Measurements from ENCODE around the gene CCSER1. TPM values are rescaled to one million over a fixed set of nuclear protein-coding genes. Genes with fewer than 3 reads are reported as not detected.

CCSER1 gene
- total RNA-seq, 1 experiment from 2014 or later, result 5.9 TPM

DNA sequence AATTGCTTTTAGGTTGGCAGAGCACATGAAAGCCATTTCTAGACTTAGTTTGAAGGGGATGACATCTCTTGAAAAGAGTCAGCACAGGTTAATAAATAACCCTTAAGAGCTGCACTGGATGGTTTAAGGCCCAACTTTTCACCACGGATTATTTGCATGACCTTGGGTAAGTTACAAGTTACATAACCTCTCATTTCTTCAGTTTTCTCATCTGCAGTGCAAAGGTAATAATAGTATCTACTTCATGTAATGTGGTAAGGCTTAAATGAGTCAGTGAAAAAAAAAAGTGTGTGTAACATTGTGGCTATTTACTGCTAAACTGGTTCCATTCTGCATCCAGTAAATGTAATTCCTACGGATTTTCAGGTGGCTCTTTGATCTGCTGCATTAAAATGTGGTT lies 715.8 kb downstream of the CCSER1 start:
- intact Hi-C loops (cut with micrococcal nuclease; ENCODE audit: unreplicated experiment), result no loop called here
- Histone ChIP-seq H3K36me3 (ENCODE audit: low read depth) (no peaks in the 10 kb centered on the region), H4K20me1 (ENCODE audit: insufficient read depth) (no peaks in the 10 kb centered on the region), H3K27ac (no peak overlapping the region), H3K79me2 (ENCODE audit: low read depth) (no peaks in the 10 kb centered on the region), H3K9me3 (ENCODE audit: insufficient read depth, low read depth) (no peaks in the 10 kb centered on the region), H3K27me3 (ENCODE audit: insufficient read depth, low read depth) (no peaks in the 10 kb centered on the region), H3K4me1 (replicated peaks; ENCODE audit: insufficient read depth) (no peaks in the 10 kb centered on the region), H3K4me3 (no peak overlapping the region), H3K4me2 (no peak overlapping the region), H3F3A (ENCODE audit: insufficient read depth, low read depth) (no peaks in the 10 kb centered on the region), H3K9me2 (ENCODE audit: insufficient read depth) (no peaks in the 10 kb centered on the region), H2AFZ (no peak overlapping the region)
- CTCF ChIA-PET, result no interaction called here
- POLR2A ChIA-PET (ENCODE audit: unreplicated experiment), result no interaction called here
- TF ChIP-seq, protein P1, sequence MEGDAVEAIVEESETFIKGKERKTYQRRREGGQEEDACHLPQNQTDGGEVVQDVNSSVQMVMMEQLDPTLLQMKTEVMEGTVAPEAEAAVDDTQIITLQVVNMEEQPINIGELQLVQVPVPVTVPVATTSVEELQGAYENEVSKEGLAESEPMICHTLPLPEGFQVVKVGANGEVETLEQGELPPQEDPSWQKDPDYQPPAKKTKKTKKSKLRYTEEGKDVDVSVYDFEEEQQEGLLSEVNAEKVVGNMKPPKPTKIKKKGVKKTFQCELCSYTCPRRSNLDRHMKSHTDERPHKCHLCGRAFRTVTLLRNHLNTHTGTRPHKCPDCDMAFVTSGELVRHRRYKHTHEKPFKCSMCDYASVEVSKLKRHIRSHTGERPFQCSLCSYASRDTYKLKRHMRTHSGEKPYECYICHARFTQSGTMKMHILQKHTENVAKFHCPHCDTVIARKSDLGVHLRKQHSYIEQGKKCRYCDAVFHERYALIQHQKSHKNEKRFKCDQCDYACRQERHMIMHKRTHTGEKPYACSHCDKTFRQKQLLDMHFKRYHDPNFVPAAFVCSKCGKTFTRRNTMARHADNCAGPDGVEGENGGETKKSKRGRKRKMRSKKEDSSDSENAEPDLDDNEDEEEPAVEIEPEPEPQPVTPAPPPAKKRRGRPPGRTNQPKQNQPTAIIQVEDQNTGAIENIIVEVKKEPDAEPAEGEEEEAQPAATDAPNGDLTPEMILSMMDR (conservative IDR thresholded peaks at IDR 0.05), result no peak
- TF ChIP-seq EZH2 (IDR thresholded peaks at IDR 0.05; ENCODE audit: low read depth), result no peak
- no TSS peak for BruUV-seq (replicated peaks)
- DNase-seq, result no peak

DNA sequence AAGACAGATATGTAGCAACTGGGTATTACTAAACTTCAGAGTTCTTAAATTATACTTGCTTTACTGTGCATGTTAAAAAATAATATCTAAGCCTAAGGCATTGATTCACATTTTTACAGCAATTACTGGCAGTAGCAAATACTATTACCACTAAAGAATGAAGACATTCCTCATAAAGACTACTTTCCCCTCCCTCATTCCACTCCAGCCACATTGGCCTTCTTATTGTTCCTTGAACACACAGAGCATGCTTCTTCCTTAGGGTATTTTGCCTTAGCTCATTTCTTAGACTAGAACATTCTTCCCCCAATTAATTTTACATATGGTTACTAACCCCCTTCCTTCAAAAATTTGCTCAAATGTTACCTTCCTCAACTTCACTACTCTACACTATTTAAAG lies 717.0 kb downstream of the CCSER1 start:
- intact Hi-C loops (cut with micrococcal nuclease; ENCODE audit: unreplicated experiment), result no loop called here
- POLR2A ChIA-PET (ENCODE audit: unreplicated experiment), result no interaction called here
- CTCF ChIA-PET, result no interaction called here

DNA sequence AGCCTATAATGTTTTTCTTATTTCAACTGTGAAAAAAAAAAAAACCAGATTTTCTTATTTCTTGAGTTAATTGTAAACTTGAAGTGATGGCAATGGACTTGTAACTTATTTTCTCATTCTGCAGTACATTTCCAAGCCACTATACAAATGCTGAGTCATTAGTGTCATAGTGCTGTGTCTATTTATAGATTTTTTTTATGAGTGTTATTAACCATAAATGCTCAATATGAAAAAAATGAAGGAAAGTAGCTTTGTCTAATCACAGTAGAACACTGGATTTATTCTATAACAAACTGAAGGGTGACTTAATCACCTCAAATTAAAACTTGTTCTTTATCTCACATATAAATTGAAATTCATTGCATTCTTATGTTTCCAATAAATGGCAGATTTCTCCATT lies 718.6 kb downstream of the CCSER1 start:
- no peaks in the 10 kb centered on the region for H3K36me3 ChIP-seq (ENCODE audit: low read depth)
- no TSS peak for BruUV-seq (replicated peaks)
- no peak overlapping the region for H3K27ac ChIP-seq
- DNase-seq, result no peak
- TF ChIP-seq, protein P1 (conservative IDR thresholded peaks at IDR 0.05), result no peak
- TF ChIP-seq EZH2 (IDR thresholded peaks at IDR 0.05; ENCODE audit: low read depth), result no peak
- H3K9me2 ChIP-seq (ENCODE audit: insufficient read depth), result no peaks in the 10 kb centered on the region
- H4K20me1 ChIP-seq (ENCODE audit: insufficient read depth), result no peaks in the 10 kb centered on the region
- H2AFZ ChIP-seq, result no peak overlapping the region
- CTCF ChIA-PET, result no interaction called here
- no peaks in the 10 kb centered on the region for H3K79me2 ChIP-seq (ENCODE audit: low read depth)
- H3K9me3 ChIP-seq (ENCODE audit: insufficient read depth, low read depth), result no peaks in the 10 kb centered on the region
- no peak overlapping the region for H3K4me3 ChIP-seq
- no peaks in the 10 kb centered on the region for H3K27me3 ChIP-seq (ENCODE audit: insufficient read depth, low read depth)
- intact Hi-C loops (cut with micrococcal nuclease; ENCODE audit: unreplicated experiment), result no loop called here
- H3K4me2 ChIP-seq, result no peak overlapping the region
- POLR2A ChIA-PET (ENCODE audit: unreplicated experiment), result no interaction called here
- H3F3A ChIP-seq (ENCODE audit: insufficient read depth, low read depth), result no peaks in the 10 kb centered on the region
- H3K4me1 ChIP-seq (replicated peaks; ENCODE audit: insufficient read depth), result no peaks in the 10 kb centered on the region

More for the DNA sequence above, 717.0 kb downstream of the CCSER1 start:
- H3F3A ChIP-seq (ENCODE audit: insufficient read depth, low read depth), result no peaks in the 10 kb centered on the region
- H3K79me2 ChIP-seq (ENCODE audit: low read depth), result no peaks in the 10 kb centered on the region
- no peaks in the 10 kb centered on the region for H3K36me3 ChIP-seq (ENCODE audit: low read depth)
- no peak for DNase-seq
- no peak for TF ChIP-seq EZH2 (IDR thresholded peaks at IDR 0.05; ENCODE audit: low read depth)
- TF ChIP-seq, protein P1 (conservative IDR thresholded peaks at IDR 0.05), result no peak
- no peak overlapping the region for H3K4me3 ChIP-seq
- H3K4me2 ChIP-seq, result no peak overlapping the region
- H3K27me3 ChIP-seq (ENCODE audit: insufficient read depth, low read depth), result no peaks in the 10 kb centered on the region
- H3K27ac ChIP-seq, result no peak overlapping the region
- H3K9me2 ChIP-seq (ENCODE audit: insufficient read depth), result no peaks in the 10 kb centered on the region
- no peaks in the 10 kb centered on the region for H4K20me1 ChIP-seq (ENCODE audit: insufficient read depth)
- no peaks in the 10 kb centered on the region for H3K9me3 ChIP-seq (ENCODE audit: insufficient read depth, low read depth)
- H3K4me1 ChIP-seq (replicated peaks; ENCODE audit: insufficient read depth), result no peaks in the 10 kb centered on the region
- no peak overlapping the region for H2AFZ ChIP-seq
- BruUV-seq (replicated peaks), result no TSS peak

Data from PC-9 (cell line).